T-cell (primary cell): ENCODE results near the gene AOC2. TPM values are rescaled to one million over a fixed set of nuclear protein-coding genes. Genes with fewer than 3 reads are reported as not detected.
"Not testable (repeated sequence)": the region's sequence is repeated elsewhere in the genome, so short reads cannot be mapped to it uniquely, and the experiment has no call there.

Experiments used
- ATAC-seq, 4 experiments: fragments of 200-7000 bp in 3 of 4; fragments of 150-1000 bp in 1 of 4; cut with Tn5 transposase; replicated peaks in 1 of 4; 1 replicate in 3 of 4; 2 replicates in 1 of 4; pipeline ENCODE4 v1.10.0; 2021; ENCODE audit warnings: moderate library complexity in 3 of 4, mild to moderate bottlenecking in 2 of 4, moderate number of reproducible peaks in 1 of 4
- CTCF ChIA-PET, 2 donors: fragments of 300-600 bp; sonication (Branson Sonifier 250); formaldehyde crosslinking; loops; one replicate each; lab custom pipeline; 2022; ENCODE audit warnings: antibody characterized with exemption in 2 of 2; lab: Charles Lee
- POLR2A ChIA-PET, 2 donors: fragments of 300-600 bp; sonication (Branson Sonifier 250); formaldehyde crosslinking; loops; one replicate each; lab custom pipeline; 2022; ENCODE audit warnings: antibody characterized with exemption in 2 of 2; lab: Charles Lee
- DNase-seq, 35 experiments: peaks; one replicate each; pipeline versions ENCODE4 v3.0.0 to v3.0.0-alpha.2; 2013 to 2023
- H3K27ac ChIP-seq: one replicate; pipeline ENCODE4 v1.5.1; 2013; ENCODE audit warnings: low read length
- H3K27me3 ChIP-seq, 2 experiments: replicated peaks in 1 of 2; 1 replicate in 1 of 2; 2 replicates in 1 of 2; pipeline versions ENCODE4 v1.6.1 to v1.7.0; 2013; ENCODE audit warnings: low read length in 1 of 2, mixed read lengths in 1 of 2; ENCODE audit not compliant: control insufficient read depth in 2 of 2, insufficient read depth in 2 of 2; ENCODE audit errors: extremely low read depth in 1 of 2
- H3K36me3 ChIP-seq, 2 donors: 1 replicate in 1 of 2; 2 replicates in 1 of 2; pipeline versions ENCODE4 v1.6.1 to v1.7.0; 2013; ENCODE audit warnings: low read length in 1 of 2; ENCODE audit not compliant: control insufficient read depth in 2 of 2, insufficient read depth in 1 of 2; ENCODE audit errors: extremely low read depth in 1 of 2
- H3K4me1 ChIP-seq, 2 experiments: 1 replicate in 1 of 2; 2 replicates in 1 of 2; pipeline versions ENCODE4 v1.6.1 to v1.7.0; 2013; ENCODE audit warnings: low read length in 2 of 2, mixed read lengths in 1 of 2; ENCODE audit not compliant: insufficient read depth in 2 of 2, control insufficient read depth in 1 of 2; ENCODE audit errors: extremely low read depth in 1 of 2
- H3K4me3 ChIP-seq, 2 donors: 1 replicate in 1 of 2; 2 replicates in 1 of 2; pipeline versions ENCODE4 v1.5.1 to v1.7.0; 2013; ENCODE audit warnings: mild to moderate bottlenecking in 2 of 2, low read length in 1 of 2, moderate library complexity in 1 of 2; ENCODE audit not compliant: control insufficient read depth in 1 of 2; ENCODE audit errors: extremely low read depth in 1 of 2
- H3K9me3 ChIP-seq: 2 replicates; pipeline ENCODE4 v1.7.0; 2013
- H3K27ac Mint-ChIP-seq, 2 donors: one replicate each; pipeline ENCODE4 v1.8.0; 2020 to 2021; ENCODE audit warnings: mild to moderate bottlenecking in 2 of 2, mixed read lengths in 2 of 2
- H3K27me3 Mint-ChIP-seq, 2 donors: one replicate each; pipeline ENCODE4 v1.8.0; 2021 to 2022; ENCODE audit warnings: mixed read lengths in 2 of 2
- H3K36me3 Mint-ChIP-seq: one replicate; pipeline ENCODE4 v1.8.0; 2021; ENCODE audit warnings: mixed read lengths
- H3K4me1 Mint-ChIP-seq, 3 donors: one replicate each; pipeline ENCODE4 v1.8.0; 2020 to 2022; ENCODE audit warnings: mixed read lengths in 3 of 3, mild to moderate bottlenecking in 1 of 3
- H3K4me3 Mint-ChIP-seq, 3 donors: one replicate each; pipeline ENCODE4 v1.8.0; 2020 to 2022; ENCODE audit warnings: mild to moderate bottlenecking in 3 of 3, mixed read lengths in 3 of 3, moderate library complexity in 3 of 3
- H3K9me3 Mint-ChIP-seq, 3 donors: one replicate each; pipeline ENCODE4 v1.8.0; 2020 to 2022; ENCODE audit warnings: mixed read lengths in 3 of 3
- WGBS: methylation state at CpG from one replicate; pipeline ENCODE4 v1.1.5; 2013; ENCODE audit warnings: missing lambda C conversion rate; ENCODE audit not compliant: insufficient coverage; 5-methylcytosine and 5-hydroxymethylcytosine counted together
- total RNA-seq, 35 experiments: library from RNA in 6 of 35; stranded (reverse) in 6 of 35; fragments of 120-200 nt in 1 of 35; gene quantifications; one replicate each; pipeline versions ENCODE4 v1.2.1 to v1.2.4 and lab custom pipeline; 2013 to 2026

AOC2 gene
- total RNA-seq, 5 donors from 2014 or later (not counting 1 experiment from before 2014, with no cell fraction given), result 2.2 to 3.7 (median 3.2) TPM

- H3K4me3 Mint-ChIP-seq, result no peak overlapping the region
- 19% methylated on average over 2 of the region's 4 CpGs for WGBS
- H3K27ac Mint-ChIP-seq, result no peak overlapping the region
- H3K9me3 Mint-ChIP-seq, result no peaks in the 10 kb centered on the region
- Histone ChIP-seq H3K4me3 (no peak overlapping the region), H3K36me3 (no peaks in the 10 kb centered on the region), H3K27me3 (peaks cover 0 to 27% of the 10 kb centered on the region in 2 experiments), H3K9me3 (no peaks in the 10 kb centered on the region), H3K4me1 (no peaks in the 10 kb centered on the region), H3K27ac (no peak overlapping the region)
- peaks cover 4 to 20% of the 10 kb centered on the region in 2 donors for H3K27me3 Mint-ChIP-seq
- DNase-seq, result no peak
- CTCF ChIA-PET, result no interaction called here
- H3K36me3 Mint-ChIP-seq, result no peaks in the 10 kb centered on the region
- peaks cover 0 to 1% (median 0%) of the 10 kb centered on the region in 3 donors for H3K4me1 Mint-ChIP-seq
- ATAC-seq, result no peak
- POLR2A ChIA-PET, result no interaction called here
Measured at GRCh38 chr17:42893359-42893758, 49.0 kb downstream of the AOC2 start.

DNA sequence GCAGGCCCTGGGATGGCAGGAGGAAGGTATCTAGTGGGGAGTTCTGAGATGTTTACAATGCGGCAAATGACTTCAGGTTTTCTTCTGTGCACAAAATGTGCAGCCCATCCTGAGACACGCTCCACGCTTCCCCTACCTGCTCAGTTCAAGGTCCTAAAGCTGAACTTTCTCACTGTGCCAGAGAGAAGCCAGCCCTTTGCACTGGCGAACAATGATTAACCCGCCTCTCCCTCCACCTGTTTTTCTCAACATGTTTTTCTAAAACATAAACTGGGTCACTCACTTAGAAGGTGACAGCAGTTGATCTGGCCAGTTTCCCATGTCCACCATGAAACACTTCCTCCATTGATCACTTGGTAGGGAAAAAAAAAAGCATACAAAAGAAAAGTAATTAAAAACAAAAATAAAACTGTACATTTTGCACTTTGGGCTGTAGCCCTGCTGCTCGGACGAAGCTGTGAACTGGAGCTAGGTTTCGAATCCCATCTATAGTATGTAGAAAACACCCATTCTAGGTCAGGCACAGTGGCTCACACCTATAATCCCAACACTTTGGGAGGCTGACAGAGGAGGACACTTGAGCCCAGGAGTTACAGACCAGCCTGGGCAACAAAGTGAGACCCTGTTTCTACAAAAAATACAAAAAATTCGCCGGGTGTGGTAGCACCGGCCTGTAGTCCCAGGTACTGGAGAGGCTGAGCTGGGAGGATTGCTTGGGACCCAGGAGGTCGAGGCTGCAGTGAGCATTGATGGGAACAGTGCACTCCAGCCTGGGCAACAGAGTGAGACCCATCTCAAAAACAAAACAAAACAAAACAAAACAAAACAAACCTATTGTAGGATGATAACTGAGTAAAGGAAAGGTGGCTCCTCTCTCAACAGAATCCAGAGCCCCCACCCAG, 50.2 kb downstream of the AOC2 start:
- H3K36me3 Mint-ChIP-seq, result no peaks in the 10 kb centered on the region

GRCh38 chr17:42895185-42895555, 50.8 kb downstream of the AOC2 start:
- H3K27ac Mint-ChIP-seq, result no peak overlapping the region
- no peak for ATAC-seq

More for the DNA sequence above, 50.2 kb downstream of the AOC2 start:
- H3K27me3 Mint-ChIP-seq, result peaks cover 4 to 27% of the 10 kb centered on the region in 2 donors
- ChIA-PET CTCF (no interaction called here), POLR2A (no interaction called here)
- no peaks in the 10 kb centered on the region for H3K9me3 Mint-ChIP-seq
- no peak for ATAC-seq
- no peak overlapping the region for H3K27ac ChIP-seq
- WGBS, result 92% methylated on average over 9 of the region's 12 CpGs
- H3K9me3 ChIP-seq, result no peaks in the 10 kb centered on the region
- H3K4me3 Mint-ChIP-seq, result no peak overlapping the region
- no peak for DNase-seq
- no peaks in the 10 kb centered on the region for H3K36me3 ChIP-seq
- H3K4me1 ChIP-seq, result no peaks in the 10 kb centered on the region
- H3K27me3 ChIP-seq, result peaks cover 0 to 27% of the 10 kb centered on the region in 2 experiments
- no peak overlapping the region for H3K4me3 ChIP-seq
- peaks cover 0 to 1% (median 0%) of the 10 kb centered on the region in 3 donors for H3K4me1 Mint-ChIP-seq
- H3K27ac Mint-ChIP-seq, result no peak overlapping the region

GRCh38 chr17:42898147-42898811, 53.9 kb downstream of the AOC2 start:
- H3K36me3 Mint-ChIP-seq, result no peaks in the 10 kb centered on the region
- H3K36me3 ChIP-seq, result no peaks in the 10 kb centered on the region
- no peaks in the 10 kb centered on the region for H3K9me3 Mint-ChIP-seq
- DNase-seq (no peak), ATAC-seq (no peak)
- ChIA-PET CTCF (no interaction called here), POLR2A (no interaction called here)
- WGBS, result 88% methylated on average over 3 of the region's 7 CpGs
- H3K4me1 Mint-ChIP-seq, result peaks cover 0 to 1% (median 0%) of the 10 kb centered on the region in 3 donors
- no peak overlapping the region for H3K27ac ChIP-seq
- no peaks in the 10 kb centered on the region for H3K9me3 ChIP-seq
- no peak overlapping the region for H3K4me3 Mint-ChIP-seq
- H3K4me3 ChIP-seq, result no peak overlapping the region
- H3K27ac Mint-ChIP-seq, result no peak overlapping the region
- H3K4me1 ChIP-seq, result no peaks in the 10 kb centered on the region
- H3K27me3 ChIP-seq, result peaks cover 0 to 26% of the 10 kb centered on the region in 2 experiments
- H3K27me3 Mint-ChIP-seq, result peaks cover 4 to 26% of the 10 kb centered on the region in 2 donors

More at GRCh38 chr17:42895185-42895555, 50.8 kb downstream of the AOC2 start:
- no peaks in the 10 kb centered on the region for H3K36me3 ChIP-seq
- peaks cover 0 to 30% of the 10 kb centered on the region in 2 experiments for H3K27me3 ChIP-seq
- H3K27ac ChIP-seq, result no peak overlapping the region
- H3K4me3 ChIP-seq, result no peak overlapping the region
- ChIA-PET CTCF (no interaction called here), POLR2A (no interaction called here)
- Mint-ChIP-seq H3K27me3 (peaks cover 4 to 28% of the 10 kb centered on the region in 2 donors), H3K36me3 (no peaks in the 10 kb centered on the region), H3K9me3 (no peaks in the 10 kb centered on the region), H3K4me3 (no peak overlapping the region), H3K4me1 (peaks cover 0 to 1% (median 0%) of the 10 kb centered on the region in 3 donors)
- no peaks in the 10 kb centered on the region for H3K9me3 ChIP-seq
- WGBS, result no CpG with 5 or more reads among the region's 2 CpGs
- no peaks in the 10 kb centered on the region for H3K4me1 ChIP-seq
- no peak for DNase-seq

- H3K27ac ChIP-seq, H3K36me3 ChIP-seq, DNase-seq, H3K9me3 ChIP-seq, ATAC-seq, H3K4me3 Mint-ChIP-seq, H3K36me3 Mint-ChIP-seq, CTCF ChIA-PET, H3K4me3 ChIP-seq, H3K4me1 Mint-ChIP-seq, H3K27ac Mint-ChIP-seq, H3K9me3 Mint-ChIP-seq, H3K4me1 ChIP-seq: not testable (repeated sequence)
- H3K27me3 ChIP-seq, result peaks cover 0 to 22% of the 10 kb centered on the region in 2 experiments
- POLR2A ChIA-PET, result interaction anchor here in 1 of 2 donors (0.6 kb wide), 1 partner anchor 253 kb away, joined by 6 read pairs; no protein-coding TSS in a partner anchor
- H3K27me3 Mint-ChIP-seq, result peaks cover 4 to 23% of the 10 kb centered on the region in 2 donors
- WGBS, result no CpG with 5 or more reads among the region's 3 CpGs
Measured at GRCh38 chr17:42899981-42900380, 55.6 kb downstream of the AOC2 start.
